HG02885 (cell line): ENCODE results near the gene ACACA.
"Not testable (repeated sequence)": the region's sequence is repeated elsewhere in the genome, so short reads cannot be mapped to it uniquely, and the experiment has no call there.

Experiments
- ATAC-seq: cut with Tn5 transposase; IDR thresholded peaks from one replicate; pipeline ENCODE4 v1.9.1; 2021; ENCODE audit warnings: mild to moderate bottlenecking; ENCODE audit not compliant: unreplicated experiment, poor library complexity

The ACACA gene

DNA sequence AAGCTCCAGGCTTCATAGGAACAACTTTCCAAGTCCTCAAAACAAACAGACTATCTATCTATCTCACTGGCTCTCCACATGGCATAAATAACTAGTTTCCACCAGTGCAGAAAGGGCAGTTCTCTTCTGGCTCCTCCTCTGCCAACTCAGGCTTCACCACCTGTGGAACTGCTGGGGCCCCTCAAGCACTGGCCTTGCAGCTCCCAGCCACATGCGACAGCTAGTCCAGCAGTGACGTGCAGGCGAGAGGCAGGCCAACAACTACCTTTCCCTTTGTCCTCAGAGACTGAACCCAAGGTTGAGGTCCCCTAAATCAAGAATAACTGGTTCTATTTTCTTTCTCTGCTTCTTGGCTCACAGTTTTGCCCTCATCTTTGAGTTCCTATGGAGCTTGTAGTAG is 320.3 kb downstream of the ACACA start:
- no peak for ATAC-seq

- no peak for ATAC-seq
Observed at GRCh38 chr17:37084372-37084771, 322.3 kb downstream of the ACACA start.

DNA sequence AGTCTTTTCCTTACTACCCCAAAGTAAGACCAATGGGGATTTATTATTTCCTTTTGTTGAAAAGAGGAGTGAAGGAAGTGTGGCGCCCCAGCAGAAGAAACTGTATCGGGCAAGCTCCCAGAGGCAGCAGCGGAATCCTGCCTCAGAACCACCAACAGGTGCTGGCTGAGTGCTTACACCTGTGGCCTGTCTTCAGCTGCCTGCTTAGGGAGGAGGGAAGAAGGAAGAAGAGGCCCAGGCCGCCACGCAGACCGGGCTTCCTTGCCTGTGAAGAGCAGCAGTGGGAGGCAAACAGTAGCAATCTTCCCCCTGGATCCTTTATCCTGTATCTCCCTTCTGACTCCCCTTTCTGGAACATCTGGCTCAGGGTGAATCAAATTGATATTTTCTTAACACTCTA is 323.2 kb downstream of the ACACA start:
- ATAC-seq: no peak

DNA sequence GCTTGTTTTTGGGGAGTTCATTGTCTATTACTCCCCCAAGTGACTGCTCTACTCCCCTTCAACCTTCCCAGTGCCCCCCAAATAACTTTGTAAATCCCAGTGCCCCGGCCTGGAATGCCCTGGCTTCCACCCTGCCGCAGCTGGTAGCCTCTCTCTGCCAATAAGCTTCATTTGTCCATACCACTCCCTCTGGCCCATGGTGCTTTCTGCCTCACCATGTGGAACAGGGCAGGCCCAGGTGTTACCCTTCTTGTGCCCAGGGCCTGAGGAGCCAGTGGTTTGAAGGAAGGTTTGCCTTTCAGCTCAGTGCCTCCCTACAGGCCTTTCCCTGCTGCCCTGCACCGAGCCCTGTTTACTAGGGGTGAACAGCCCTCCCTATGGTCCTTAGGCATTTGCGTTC is 323.7 kb downstream of the ACACA start:
- ATAC-seq: no peak

DNA sequence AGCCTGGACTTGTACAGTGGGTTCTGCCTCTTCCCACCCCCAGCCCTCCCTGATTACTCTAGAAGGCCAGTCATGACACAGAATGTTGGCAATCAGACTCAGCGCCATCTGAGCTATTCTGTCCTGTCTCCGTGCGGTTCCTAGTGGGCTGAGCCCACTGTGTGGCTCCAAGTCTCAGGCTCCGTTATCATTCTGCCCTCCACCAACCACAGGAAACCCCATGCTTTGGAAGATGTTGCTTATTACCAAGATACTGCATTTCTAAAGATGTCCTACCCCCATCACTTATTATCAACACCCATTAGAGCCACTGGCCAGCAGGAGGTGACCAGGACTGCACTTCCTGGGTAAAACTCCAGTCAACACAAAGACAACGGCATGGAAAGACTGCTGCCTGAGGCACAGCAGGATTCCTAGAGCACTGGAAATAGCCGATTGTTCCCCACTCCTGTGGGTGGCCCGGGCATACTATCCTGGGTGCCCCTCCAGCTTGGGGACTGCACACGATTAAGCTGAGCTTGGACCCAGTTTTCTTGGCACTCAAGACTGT is 324.2 kb downstream of the ACACA start:
- no peak for ATAC-seq

DNA sequence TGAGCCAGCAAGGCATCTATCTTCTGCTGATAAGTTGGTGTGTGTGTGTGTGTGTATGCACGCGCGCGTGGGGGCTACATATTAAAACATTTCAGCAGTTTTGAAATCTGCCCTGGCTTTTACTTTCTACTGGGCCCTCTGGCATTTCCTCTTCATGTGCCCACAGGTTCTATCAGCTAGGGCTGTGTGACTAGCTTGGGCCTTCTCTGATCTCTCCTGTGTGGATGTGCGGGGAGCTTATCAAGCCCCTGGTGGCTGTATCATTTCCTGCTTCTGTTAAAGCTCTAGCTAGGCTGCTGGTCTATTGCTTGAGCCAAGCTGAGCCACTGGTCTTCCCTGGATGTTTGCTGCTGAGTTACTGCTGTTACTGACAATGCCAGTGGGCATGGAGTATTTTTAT is 325.3 kb downstream of the ACACA start:
- ATAC-seq: no peak

DNA sequence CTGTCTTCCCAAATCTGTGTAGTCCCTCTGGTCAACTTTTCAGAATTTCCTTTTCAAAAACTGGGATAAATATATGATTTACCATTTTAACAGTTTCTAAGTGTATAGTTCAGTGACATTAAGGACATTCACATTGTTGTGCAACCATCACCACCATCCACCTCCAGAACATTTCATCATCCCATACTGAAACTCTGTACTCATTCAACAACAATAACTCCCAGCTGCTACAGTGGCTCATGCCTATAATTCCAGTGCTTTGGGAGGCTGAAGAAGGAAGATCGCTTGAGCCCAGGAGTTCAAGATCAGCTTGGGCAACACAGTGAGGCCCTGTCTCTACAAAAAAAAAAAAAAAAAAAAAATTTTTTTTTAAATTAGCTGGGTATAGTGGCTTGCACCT is 326.9 kb downstream of the ACACA start:
- no peak for ATAC-seq

GRCh38 chr17:37079065-37079708 is 327.4 kb downstream of the ACACA start:
- no peak for ATAC-seq

GRCh38 chr17:37073464-37073863 is 333.2 kb downstream of the ACACA start:
- not testable (repeated sequence) for ATAC-seq

DNA sequence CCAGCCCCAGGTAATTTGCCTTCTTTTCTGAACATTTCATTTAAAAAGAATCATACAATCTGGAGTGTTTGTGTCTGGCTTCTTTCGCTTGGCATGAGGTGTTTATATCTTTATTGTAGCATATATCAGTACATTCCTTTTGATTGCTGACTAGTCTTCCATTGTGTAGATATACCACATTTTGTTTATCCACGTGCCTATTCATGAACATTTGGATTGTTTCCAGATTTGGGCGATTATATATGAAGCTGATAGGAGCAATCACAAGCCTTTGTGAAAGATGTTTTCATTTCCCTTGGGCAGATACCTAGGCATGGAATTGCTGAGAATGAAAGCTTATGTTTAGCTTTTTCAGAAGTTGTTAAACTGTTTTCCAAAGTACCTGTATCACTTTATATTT is 337.5 kb downstream of the ACACA start:
- no peak for ATAC-seq

DNA sequence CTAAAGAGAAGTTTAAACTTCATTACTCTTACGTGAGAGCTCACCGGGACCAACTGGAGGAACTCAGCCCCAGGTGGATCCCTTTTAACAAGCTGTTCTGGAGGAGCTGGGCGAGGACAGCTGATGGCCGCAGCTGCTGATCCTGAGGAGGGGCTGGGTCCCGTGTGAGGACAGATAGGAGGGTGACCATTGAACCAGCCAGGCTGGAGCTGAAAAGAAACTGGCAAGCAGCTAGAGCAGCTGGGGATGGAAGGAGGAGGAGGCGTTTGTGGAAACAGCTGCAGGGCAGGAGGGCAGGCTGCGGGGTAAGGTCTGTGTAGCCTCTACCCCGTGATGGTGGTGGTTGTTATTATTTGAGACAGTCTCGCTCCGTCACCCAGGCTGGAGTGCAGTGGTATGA is 338.4 kb downstream of the ACACA start:
- ATAC-seq: no peak

GRCh38 chr17:37067555-37068111 is 339.0 kb downstream of the ACACA start:
- ATAC-seq: no peak

- ATAC-seq: no peak
Observed at GRCh38 chr17:37066322-37067255, 340.0 kb downstream of the ACACA start.

- no peak for ATAC-seq
Observed at GRCh38 chr17:37065486-37066321, 340.9 kb downstream of the ACACA start.

DNA sequence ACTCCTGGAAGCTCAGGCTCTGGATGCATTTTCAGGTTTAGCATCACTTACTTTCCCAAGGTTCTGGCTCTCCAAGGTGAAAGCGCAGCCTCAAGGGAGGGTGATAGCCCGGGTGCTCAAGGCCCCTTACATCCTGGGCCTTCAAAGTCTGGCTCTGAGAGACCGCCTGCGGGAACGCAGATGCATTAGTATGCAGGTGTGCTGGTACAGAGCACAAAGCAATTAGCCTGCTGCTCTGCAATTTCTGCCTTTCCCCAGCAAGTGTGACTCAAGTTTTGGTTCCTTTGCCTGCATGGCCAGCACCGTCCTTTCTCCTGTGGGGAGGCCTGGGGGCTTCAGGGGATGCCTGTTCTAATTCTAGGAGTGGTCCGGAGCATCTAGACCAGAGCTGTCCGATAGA is 341.7 kb downstream of the ACACA start:
- ATAC-seq: no peak

GRCh38 chr17:37064206-37064605 is 342.4 kb downstream of the ACACA start:
- ATAC-seq: no peak

DNA sequence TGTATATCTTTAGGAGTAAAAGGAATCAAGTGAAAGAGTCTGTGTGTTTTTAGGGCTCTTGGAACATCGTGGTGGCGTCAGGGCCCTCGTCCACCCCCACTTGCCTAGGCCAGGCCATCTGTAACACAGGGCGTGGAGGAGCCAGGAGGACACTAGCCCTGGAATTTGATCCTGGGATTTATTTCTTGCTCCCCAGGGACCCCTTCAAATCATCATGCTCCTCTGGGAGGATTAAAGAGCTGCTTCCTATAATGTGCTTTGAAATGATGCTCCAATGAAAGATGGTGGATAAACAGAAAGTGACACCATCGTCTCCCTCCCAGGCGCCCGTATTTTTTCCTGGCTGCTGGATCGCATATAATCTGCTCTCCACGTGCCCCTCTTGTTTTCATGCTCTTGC is 344.6 kb downstream of the ACACA start:
- no peak for ATAC-seq

DNA sequence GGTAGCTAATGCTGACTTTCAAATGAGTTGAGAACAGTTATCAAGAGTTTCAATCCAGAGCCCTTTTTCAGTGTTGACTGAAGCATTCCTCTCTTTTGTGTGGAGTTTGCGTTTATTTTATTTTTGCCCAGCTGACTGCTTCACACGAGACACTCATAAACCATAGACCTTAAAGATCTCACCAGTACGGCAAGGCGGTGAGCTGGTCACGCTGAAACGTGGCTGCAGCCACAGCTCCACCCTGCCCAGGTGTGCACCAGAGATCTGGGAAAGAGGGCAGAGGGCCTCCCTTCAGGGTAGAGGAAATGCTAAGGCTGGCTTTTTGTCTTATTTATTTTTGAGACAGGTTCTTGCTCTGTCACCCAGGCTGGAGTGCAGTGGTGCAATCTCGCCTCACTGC is 345.7 kb downstream of the ACACA start:
- no peak for ATAC-seq

GRCh38 chr17:37060094-37060493 is 346.5 kb downstream of the ACACA start:
- ATAC-seq: no peak

DNA sequence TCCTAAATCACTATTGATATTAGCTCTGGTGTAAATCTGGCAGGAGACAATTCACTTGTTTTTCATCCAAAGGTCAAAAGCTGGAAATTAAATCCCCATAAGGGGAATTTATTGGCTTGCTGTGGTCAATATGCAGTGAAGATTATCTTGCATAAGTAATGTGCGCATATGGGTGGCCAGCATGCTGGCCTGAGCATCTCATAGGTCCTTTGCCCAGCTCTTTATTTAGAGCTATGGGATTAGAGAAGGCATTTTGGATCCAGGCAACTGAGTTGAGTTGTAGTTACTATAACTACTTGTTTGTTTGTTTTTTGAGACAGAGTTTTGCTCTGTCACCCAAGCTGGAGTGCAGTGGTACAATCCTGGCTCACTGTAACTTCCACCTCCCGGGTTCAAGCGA is 347.1 kb downstream of the ACACA start:
- no peak for ATAC-seq
